Vagina (tissue), 2 donors: Measurements from ENCODE around the gene ARHGAP24.

Experiments used
- POLR2A ChIP-seq, 2 donors: fragments of 450-650 bp; IDR thresholded peaks; one replicate each; pipeline ENCODE4 v1.6.1; 2017; ENCODE audit warnings: antibody characterized with exemption in 2 of 2, mild to moderate bottlenecking in 2 of 2, moderate library complexity in 2 of 2
- POLR2AphosphoS5 ChIP-seq, 2 donors: sonication (generic); formaldehyde crosslinking; IDR thresholded peaks; one replicate each; pipeline ENCODE4 v1.9.0; 2017; ENCODE audit warnings: antibody characterized with exemption in 2 of 2, mild to moderate bottlenecking in 2 of 2, low read depth in 1 of 2; ENCODE audit not compliant: insufficient read depth in 1 of 2
- TF ChIP-seq, protein P1 (sequence below), 3 experiments: fragments of 450-650 bp in 2 of 3; fragments of 200-600 bp in 1 of 3; sonication (generic) in 1 of 3; IDR thresholded peaks; one replicate each; pipeline ENCODE4 v1.5.1; 2017 to 2019; ENCODE audit warnings: antibody characterized with exemption in 3 of 3, mild to moderate bottlenecking in 2 of 3, moderate library complexity in 2 of 3

DNA sequence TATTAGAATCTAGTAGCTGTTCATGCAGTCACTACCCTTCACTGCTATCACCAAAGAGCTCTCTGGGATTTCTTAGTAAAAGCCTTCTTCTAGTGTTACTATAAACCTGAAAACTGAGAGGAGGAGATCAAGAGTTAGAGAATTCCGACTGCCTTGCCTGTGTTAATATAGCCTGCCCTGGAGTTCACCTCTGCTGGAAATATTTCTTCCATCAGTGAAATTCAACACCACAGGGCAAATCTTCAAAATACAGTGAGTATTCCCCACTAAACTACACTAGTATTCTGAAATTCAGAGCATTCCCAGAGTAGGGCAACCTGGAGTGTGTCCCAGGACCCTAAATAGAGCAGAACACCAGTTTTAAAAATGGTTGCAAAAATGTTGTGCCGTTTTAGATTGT lies 301.1 kb downstream of the ARHGAP24 start:
- TF ChIP-seq, protein P1, sequence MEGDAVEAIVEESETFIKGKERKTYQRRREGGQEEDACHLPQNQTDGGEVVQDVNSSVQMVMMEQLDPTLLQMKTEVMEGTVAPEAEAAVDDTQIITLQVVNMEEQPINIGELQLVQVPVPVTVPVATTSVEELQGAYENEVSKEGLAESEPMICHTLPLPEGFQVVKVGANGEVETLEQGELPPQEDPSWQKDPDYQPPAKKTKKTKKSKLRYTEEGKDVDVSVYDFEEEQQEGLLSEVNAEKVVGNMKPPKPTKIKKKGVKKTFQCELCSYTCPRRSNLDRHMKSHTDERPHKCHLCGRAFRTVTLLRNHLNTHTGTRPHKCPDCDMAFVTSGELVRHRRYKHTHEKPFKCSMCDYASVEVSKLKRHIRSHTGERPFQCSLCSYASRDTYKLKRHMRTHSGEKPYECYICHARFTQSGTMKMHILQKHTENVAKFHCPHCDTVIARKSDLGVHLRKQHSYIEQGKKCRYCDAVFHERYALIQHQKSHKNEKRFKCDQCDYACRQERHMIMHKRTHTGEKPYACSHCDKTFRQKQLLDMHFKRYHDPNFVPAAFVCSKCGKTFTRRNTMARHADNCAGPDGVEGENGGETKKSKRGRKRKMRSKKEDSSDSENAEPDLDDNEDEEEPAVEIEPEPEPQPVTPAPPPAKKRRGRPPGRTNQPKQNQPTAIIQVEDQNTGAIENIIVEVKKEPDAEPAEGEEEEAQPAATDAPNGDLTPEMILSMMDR (IDR thresholded peaks at IDR 0.05) = no peak
- no peak for TF ChIP-seq POLR2A (IDR thresholded peaks at IDR 0.05)
- no peak for TF ChIP-seq POLR2AphosphoS5 (IDR thresholded peaks at IDR 0.05; ENCODE audit: insufficient read depth in 1 of 2, low read depth in 1 of 2)
